ENCODE results near the gene IRF9. TPM values are rescaled to one million over a fixed set of nuclear protein-coding genes. Genes with fewer than 3 reads are reported as not detected.

The IRF9 gene
- total RNA-seq, 2 donors from 2014 or later: 12.5 to 21.5 TPM

GRCh38 chr14:24151404-24152080 lies 9.5 kb upstream of the IRF9 start:
- no peak for TF ChIP-seq POLR2A (IDR thresholded peaks at IDR 0.05)
- no peak for TF ChIP-seq CTCF (IDR thresholded peaks at IDR 0.05)
- Histone ChIP-seq H3K27ac (no peak overlapping the region), H3K27me3 (no peaks in the 10 kb centered on the region), H3K36me3 (replicated peaks in 1 of 2; ENCODE audit: insufficient read depth in 1 of 2, low read depth in 2 of 2) (peaks cover 0 to 29% of the 10 kb centered on the region in 2 donors), H3K4me1 (peaks cover 18% of the 10 kb centered on the region), H3K9me3 (no peaks in the 10 kb centered on the region), H3K4me3 (no peak overlapping the region)
- ATAC-seq (no peak), DNase-seq (no peak)
- WGBS, 2 donors: 94 to 95% methylated on average over 6 to 16 of the region's 16 CpGs
- intact Hi-C loops (cut with DNase I): no loop called here

GRCh38 chr14:24155100-24155499 lies 6.0 kb upstream of the IRF9 start:
- Histone ChIP-seq H3K4me3 (no peak overlapping the region), H3K27me3 (no peaks in the 10 kb centered on the region), H3K36me3 (replicated peaks in 1 of 2; ENCODE audit: insufficient read depth in 1 of 2, low read depth in 2 of 2) (peaks cover 6 to 36% of the 10 kb centered on the region in 2 donors), H3K9me3 (no peaks in the 10 kb centered on the region), H3K27ac (no peak overlapping the region), H3K4me1 (peaks cover 5% of the 10 kb centered on the region)
- ATAC-seq (no peak), DNase-seq (no peak)
- intact Hi-C loops (cut with DNase I): no loop called here
- TF ChIP-seq CTCF (IDR thresholded peaks at IDR 0.05) (no peak), POLR2A (IDR thresholded peaks at IDR 0.05) (no peak)
- 89 to 95% methylated on average over 9 to 10 of the region's 10 CpGs for WGBS, 2 donors

- peaks cover 6 to 26% of the 10 kb centered on the region in 2 donors for H3K36me3 ChIP-seq (replicated peaks in 1 of 2; ENCODE audit: insufficient read depth in 1 of 2, low read depth in 2 of 2)
- peaks cover 18% of the 10 kb centered on the region for H3K4me1 ChIP-seq
- no peaks in the 10 kb centered on the region for H3K27me3 ChIP-seq
- TF ChIP-seq CTCF (IDR thresholded peaks at IDR 0.05) (no peak), POLR2A (IDR thresholded peaks at IDR 0.05) (no peak)
- H3K9me3 ChIP-seq: no peaks in the 10 kb centered on the region
- intact Hi-C loops (cut with DNase I): no loop called here
- DNase-seq: no peak
- no peak overlapping the region for H3K4me3 ChIP-seq
- ATAC-seq: no peak
- H3K27ac ChIP-seq: no peak overlapping the region
- WGBS, 2 donors: 89 to 95% methylated on average over 1 of the region's 1 CpG
These were observed 4.2 kb upstream of the IRF9 start for GRCh38 chr14:24156840-24157239.

GRCh38 chr14:24157331-24157730 lies 3.7 kb upstream of the IRF9 start:
- peaks cover 23% of the 10 kb centered on the region for H3K4me1 ChIP-seq
- H3K4me3 ChIP-seq: no peak overlapping the region
- H3K27ac ChIP-seq: no peak overlapping the region
- H3K36me3 ChIP-seq (replicated peaks in 1 of 2; ENCODE audit: insufficient read depth in 1 of 2, low read depth in 2 of 2): peaks cover 6 to 25% of the 10 kb centered on the region in 2 donors
- DNase-seq: no peak
- intact Hi-C loops (cut with DNase I): no loop called here
- no peaks in the 10 kb centered on the region for H3K9me3 ChIP-seq
- no peaks in the 10 kb centered on the region for H3K27me3 ChIP-seq
- ATAC-seq: no peak
- TF ChIP-seq CTCF (IDR thresholded peaks at IDR 0.05) (no peak), POLR2A (IDR thresholded peaks at IDR 0.05) (no peak)
- 91 to 94% methylated on average over 12 of the region's 12 CpGs for WGBS, 2 donors
